Measurements from ENCODE around the gene POC5.

The POC5 gene

GRCh38 chr5:75666801-75667200 is 50.4 kb downstream of the POC5 start:
- DNase-seq (ENCODE audit: low read depth in 1 of 2, low spot score in 1 of 2), result no peak
- H3K27ac ChIP-seq (replicated peaks), result no peak overlapping the region
- no peak for TF ChIP-seq CTCF (IDR thresholded peaks at IDR 0.05; ENCODE audit: insufficient read depth, low read length)
- H3K4me3 ChIP-seq (replicated peaks; ENCODE audit: insufficient read depth, low read length), result no peak overlapping the region
- H3K27me3 ChIP-seq (ENCODE audit: insufficient read depth, poor library complexity, severe bottlenecking), result no peaks in the 10 kb centered on the region

- Histone ChIP-seq H3K4me3 (replicated peaks; ENCODE audit: insufficient read depth, low read length) (no peak overlapping the region), H3K27ac (replicated peaks) (no peak overlapping the region), H3K27me3 (ENCODE audit: insufficient read depth, poor library complexity, severe bottlenecking) (no peaks in the 10 kb centered on the region)
- DNase-seq (ENCODE audit: low read depth in 1 of 2, low spot score in 1 of 2), result no peak
- TF ChIP-seq, protein P1, sequence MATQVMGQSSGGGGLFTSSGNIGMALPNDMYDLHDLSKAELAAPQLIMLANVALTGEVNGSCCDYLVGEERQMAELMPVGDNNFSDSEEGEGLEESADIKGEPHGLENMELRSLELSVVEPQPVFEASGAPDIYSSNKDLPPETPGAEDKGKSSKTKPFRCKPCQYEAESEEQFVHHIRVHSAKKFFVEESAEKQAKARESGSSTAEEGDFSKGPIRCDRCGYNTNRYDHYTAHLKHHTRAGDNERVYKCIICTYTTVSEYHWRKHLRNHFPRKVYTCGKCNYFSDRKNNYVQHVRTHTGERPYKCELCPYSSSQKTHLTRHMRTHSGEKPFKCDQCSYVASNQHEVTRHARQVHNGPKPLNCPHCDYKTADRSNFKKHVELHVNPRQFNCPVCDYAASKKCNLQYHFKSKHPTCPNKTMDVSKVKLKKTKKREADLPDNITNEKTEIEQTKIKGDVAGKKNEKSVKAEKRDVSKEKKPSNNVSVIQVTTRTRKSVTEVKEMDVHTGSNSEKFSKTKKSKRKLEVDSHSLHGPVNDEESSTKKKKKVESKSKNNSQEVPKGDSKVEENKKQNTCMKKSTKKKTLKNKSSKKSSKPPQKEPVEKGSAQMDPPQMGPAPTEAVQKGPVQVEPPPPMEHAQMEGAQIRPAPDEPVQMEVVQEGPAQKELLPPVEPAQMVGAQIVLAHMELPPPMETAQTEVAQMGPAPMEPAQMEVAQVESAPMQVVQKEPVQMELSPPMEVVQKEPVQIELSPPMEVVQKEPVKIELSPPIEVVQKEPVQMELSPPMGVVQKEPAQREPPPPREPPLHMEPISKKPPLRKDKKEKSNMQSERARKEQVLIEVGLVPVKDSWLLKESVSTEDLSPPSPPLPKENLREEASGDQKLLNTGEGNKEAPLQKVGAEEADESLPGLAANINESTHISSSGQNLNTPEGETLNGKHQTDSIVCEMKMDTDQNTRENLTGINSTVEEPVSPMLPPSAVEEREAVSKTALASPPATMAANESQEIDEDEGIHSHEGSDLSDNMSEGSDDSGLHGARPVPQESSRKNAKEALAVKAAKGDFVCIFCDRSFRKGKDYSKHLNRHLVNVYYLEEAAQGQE (IDR thresholded peaks at IDR 0.05; ENCODE audit: insufficient replicate concordance, low read depth), result no peak
- TF ChIP-seq POLR2AphosphoS5 (IDR thresholded peaks at IDR 0.05; ENCODE audit: low read depth) (no peak), SPI1 (IDR thresholded peaks at IDR 0.05; ENCODE audit: borderline replicate concordance, low read depth) (no peak), GABPA (IDR thresholded peaks at IDR 0.05; ENCODE audit: low read depth) (no peak), CTCF (IDR thresholded peaks at IDR 0.05; ENCODE audit: insufficient read depth, low read length) (no peak)
Observed at GRCh38 chr5:75664979-75665378, 52.3 kb downstream of the POC5 start.

- H3K27ac ChIP-seq (replicated peaks), result no peak overlapping the region
- H3K4me3 ChIP-seq (replicated peaks; ENCODE audit: insufficient read depth, low read length), result no peak overlapping the region
- H3K27me3 ChIP-seq (ENCODE audit: insufficient read depth, poor library complexity, severe bottlenecking), result no peaks in the 10 kb centered on the region
- TF ChIP-seq, protein P1 (IDR thresholded peaks at IDR 0.05; ENCODE audit: insufficient replicate concordance, low read depth), result no peak
- TF ChIP-seq SPI1 (IDR thresholded peaks at IDR 0.05; ENCODE audit: borderline replicate concordance, low read depth) (no peak), POLR2AphosphoS5 (IDR thresholded peaks at IDR 0.05; ENCODE audit: low read depth) (no peak), GABPA (IDR thresholded peaks at IDR 0.05; ENCODE audit: low read depth) (no peak), CTCF (IDR thresholded peaks at IDR 0.05; ENCODE audit: insufficient read depth, low read length) (no peak)
- no peak for DNase-seq (ENCODE audit: low read depth in 1 of 2, low spot score in 1 of 2)
Observed at GRCh38 chr5:75663579-75664284, 53.5 kb downstream of the POC5 start.

GRCh38 chr5:75662061-75662460 is 55.2 kb downstream of the POC5 start:
- TF ChIP-seq GABPA (IDR thresholded peaks at IDR 0.05; ENCODE audit: low read depth) (no peak), SPI1 (IDR thresholded peaks at IDR 0.05; ENCODE audit: borderline replicate concordance, low read depth) (no peak), CTCF (IDR thresholded peaks at IDR 0.05; ENCODE audit: insufficient read depth, low read length) (no peak), POLR2AphosphoS5 (IDR thresholded peaks at IDR 0.05; ENCODE audit: low read depth) (no peak)
- TF ChIP-seq, protein P1 (IDR thresholded peaks at IDR 0.05; ENCODE audit: insufficient replicate concordance, low read depth), result no peak
- Histone ChIP-seq H3K4me3 (replicated peaks; ENCODE audit: insufficient read depth, low read length) (no peak overlapping the region), H3K27me3 (ENCODE audit: insufficient read depth, poor library complexity, severe bottlenecking) (no peaks in the 10 kb centered on the region), H3K27ac (replicated peaks) (no peak overlapping the region)
- no peak for DNase-seq (ENCODE audit: low read depth in 1 of 2, low spot score in 1 of 2)
